ENCODE data around the gene ST6GAL1.

ST6GAL1 gene

DNA sequence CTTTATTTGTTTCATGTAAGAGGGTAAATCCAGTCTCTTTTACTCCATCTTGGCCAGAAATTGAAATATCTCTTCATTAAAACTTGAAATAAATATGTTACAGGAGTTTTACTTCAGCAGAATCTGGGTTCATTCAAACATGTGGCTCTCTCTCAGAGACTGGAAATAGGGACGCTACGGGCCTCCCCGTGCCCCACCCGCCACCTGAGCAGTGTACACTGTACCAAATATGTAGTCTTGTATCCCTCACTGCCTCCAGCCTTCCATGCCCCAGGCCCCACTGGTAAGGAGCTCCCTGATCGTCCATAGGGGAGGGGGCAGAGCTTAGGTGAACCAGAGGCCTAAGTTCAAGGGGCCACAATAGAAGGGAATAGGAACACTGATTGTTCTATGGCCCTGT is 172.9 kb downstream of the ST6GAL1 start:
- H3K4me1 ChIP-seq = no peaks in the 10 kb centered on the region
- H3K4me3 ChIP-seq (ENCODE audit: low read depth, low read length) = no peak overlapping the region
- TF ChIP-seq, protein P1, sequence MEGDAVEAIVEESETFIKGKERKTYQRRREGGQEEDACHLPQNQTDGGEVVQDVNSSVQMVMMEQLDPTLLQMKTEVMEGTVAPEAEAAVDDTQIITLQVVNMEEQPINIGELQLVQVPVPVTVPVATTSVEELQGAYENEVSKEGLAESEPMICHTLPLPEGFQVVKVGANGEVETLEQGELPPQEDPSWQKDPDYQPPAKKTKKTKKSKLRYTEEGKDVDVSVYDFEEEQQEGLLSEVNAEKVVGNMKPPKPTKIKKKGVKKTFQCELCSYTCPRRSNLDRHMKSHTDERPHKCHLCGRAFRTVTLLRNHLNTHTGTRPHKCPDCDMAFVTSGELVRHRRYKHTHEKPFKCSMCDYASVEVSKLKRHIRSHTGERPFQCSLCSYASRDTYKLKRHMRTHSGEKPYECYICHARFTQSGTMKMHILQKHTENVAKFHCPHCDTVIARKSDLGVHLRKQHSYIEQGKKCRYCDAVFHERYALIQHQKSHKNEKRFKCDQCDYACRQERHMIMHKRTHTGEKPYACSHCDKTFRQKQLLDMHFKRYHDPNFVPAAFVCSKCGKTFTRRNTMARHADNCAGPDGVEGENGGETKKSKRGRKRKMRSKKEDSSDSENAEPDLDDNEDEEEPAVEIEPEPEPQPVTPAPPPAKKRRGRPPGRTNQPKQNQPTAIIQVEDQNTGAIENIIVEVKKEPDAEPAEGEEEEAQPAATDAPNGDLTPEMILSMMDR (IDR thresholded peaks at IDR 0.05; ENCODE audit: low read depth, low read length) = no peak
- no peaks in the 10 kb centered on the region for H3K9me3 ChIP-seq
- no peaks in the 10 kb centered on the region for H3K36me3 ChIP-seq
- H3K27me3 ChIP-seq = no peaks in the 10 kb centered on the region
- no peak for DNase-seq

DNA sequence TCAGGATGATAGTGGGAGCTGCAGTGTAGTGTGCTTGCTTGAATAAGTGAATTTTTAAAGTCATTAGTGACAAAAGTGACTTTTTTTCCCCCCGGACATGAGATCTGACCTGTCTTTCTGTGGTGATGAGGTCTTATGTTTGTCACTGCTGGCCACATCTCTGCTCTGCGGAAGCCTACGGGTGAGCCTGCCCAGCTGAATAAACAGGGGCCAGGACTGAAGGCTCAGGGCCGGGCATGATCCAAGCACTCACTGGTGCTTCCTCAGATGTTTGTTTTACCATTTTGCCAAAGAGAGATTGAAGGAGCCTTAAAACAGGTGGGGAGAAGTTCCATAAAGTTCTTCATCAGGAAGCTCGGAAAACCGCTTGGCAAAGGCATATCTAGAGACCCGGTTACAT is 174.0 kb downstream of the ST6GAL1 start:
- no peaks in the 10 kb centered on the region for H3K36me3 ChIP-seq
- no peak overlapping the region for H3K4me3 ChIP-seq (ENCODE audit: low read depth, low read length)
- H3K4me1 ChIP-seq = no peaks in the 10 kb centered on the region
- DNase-seq = no peak
- no peaks in the 10 kb centered on the region for H3K9me3 ChIP-seq
- TF ChIP-seq, protein P1 (IDR thresholded peaks at IDR 0.05; ENCODE audit: low read depth, low read length) = no peak
- no peaks in the 10 kb centered on the region for H3K27me3 ChIP-seq

DNA sequence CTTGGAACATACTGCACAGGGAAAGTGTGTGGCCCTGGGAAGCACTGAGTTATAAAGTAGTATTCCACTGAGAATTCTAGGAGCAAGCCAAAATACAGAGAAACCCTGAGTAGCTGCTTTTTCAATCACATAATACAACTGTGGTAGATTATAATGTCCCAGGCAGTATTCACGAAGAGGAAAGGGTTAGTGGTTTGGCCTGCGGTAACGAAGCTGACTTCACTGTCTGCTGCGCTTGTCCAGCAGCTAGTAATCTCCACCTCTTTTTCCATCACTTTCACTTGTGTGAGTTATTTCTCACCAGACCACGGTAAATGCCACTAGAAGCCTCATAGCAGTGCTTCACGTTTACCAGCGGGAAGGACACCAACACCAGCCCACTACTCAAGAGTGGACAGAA is 174.6 kb downstream of the ST6GAL1 start:
- no peaks in the 10 kb centered on the region for H3K4me1 ChIP-seq
- no peak for DNase-seq
- TF ChIP-seq, protein P1 (IDR thresholded peaks at IDR 0.05; ENCODE audit: low read depth, low read length) = no peak
- no peaks in the 10 kb centered on the region for H3K9me3 ChIP-seq
- H3K27me3 ChIP-seq = no peaks in the 10 kb centered on the region
- H3K36me3 ChIP-seq = no peaks in the 10 kb centered on the region
- H3K4me3 ChIP-seq (ENCODE audit: low read depth, low read length) = no peak overlapping the region

DNA sequence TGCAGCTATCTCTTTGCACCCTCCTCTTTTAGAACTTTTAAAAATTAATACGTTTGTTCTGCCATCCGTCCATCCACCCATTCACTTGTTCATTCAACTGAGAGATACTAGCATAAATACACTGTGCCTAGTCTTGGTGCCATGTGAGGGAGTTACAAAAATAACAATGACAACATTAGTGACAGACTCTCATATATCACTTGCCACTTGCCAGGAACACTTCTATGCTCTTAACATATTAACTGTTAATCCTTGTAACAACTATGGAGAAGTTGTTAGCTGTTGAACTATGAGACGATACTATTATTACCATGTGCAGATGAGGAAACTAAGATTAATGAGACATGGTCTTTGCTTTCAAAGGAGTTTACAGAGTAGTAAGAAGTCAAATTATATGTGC is 175.4 kb downstream of the ST6GAL1 start:
- TF ChIP-seq, protein P1 (IDR thresholded peaks at IDR 0.05; ENCODE audit: low read depth, low read length) = no peak
- Histone ChIP-seq H3K36me3 (no peaks in the 10 kb centered on the region), H3K9me3 (no peaks in the 10 kb centered on the region), H3K4me1 (no peaks in the 10 kb centered on the region), H3K27me3 (no peaks in the 10 kb centered on the region), H3K4me3 (ENCODE audit: low read depth, low read length) (no peak overlapping the region)
- no peak for DNase-seq

DNA sequence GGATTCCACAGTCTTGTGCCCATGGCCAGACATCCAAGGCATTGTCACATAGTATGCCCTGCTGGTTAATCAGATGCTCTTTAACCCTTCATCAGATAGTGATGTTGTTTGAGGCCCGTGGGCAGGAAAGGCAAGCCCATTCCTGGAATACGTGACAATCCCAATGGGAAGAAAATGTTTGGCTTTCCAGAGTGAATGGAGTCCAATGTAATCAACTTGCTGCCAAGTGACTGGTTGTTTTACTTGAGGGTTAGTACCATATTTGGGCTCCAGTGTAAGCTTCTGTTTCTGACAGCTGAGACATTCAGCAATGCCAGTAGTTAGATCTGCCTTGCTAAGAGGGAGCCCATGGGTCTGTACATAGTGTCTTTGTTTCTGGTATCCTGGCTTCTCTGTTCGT is 177.7 kb downstream of the ST6GAL1 start:
- Histone ChIP-seq H3K4me1 (no peaks in the 10 kb centered on the region), H3K27me3 (no peaks in the 10 kb centered on the region), H3K9me3 (no peaks in the 10 kb centered on the region), H3K36me3 (no peaks in the 10 kb centered on the region), H3K4me3 (ENCODE audit: low read depth, low read length) (no peak overlapping the region)
- DNase-seq = no peak
- TF ChIP-seq, protein P1 (IDR thresholded peaks at IDR 0.05; ENCODE audit: low read depth, low read length) = no peak

DNA sequence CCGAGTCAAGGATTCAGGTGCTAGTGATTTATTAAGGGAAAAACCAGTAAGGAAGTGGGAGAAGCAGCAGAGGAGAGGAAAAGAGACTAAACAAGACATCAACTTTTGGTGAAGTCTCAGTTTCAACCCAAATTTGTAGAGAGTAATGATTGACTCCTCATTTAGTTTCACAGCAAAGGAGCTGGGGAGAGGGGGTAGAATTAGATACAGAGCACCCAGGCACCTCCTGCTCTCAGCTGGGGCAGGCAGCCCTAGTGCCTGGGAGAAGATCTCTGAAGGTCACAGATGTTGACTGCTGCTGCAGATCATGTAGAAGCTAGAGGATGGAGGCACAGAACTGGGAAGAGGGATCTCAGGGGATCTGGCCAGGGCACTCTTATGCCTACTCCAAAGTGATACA is 179.8 kb downstream of the ST6GAL1 start:
- H3K9me3 ChIP-seq = no peaks in the 10 kb centered on the region
- no peaks in the 10 kb centered on the region for H3K36me3 ChIP-seq
- no peak overlapping the region for H3K4me3 ChIP-seq (ENCODE audit: low read depth, low read length)
- TF ChIP-seq, protein P1 (IDR thresholded peaks at IDR 0.05; ENCODE audit: low read depth, low read length) = no peak
- DNase-seq = no peak
- no peaks in the 10 kb centered on the region for H3K27me3 ChIP-seq
- H3K4me1 ChIP-seq = no peaks in the 10 kb centered on the region

Measured in BE2C (cell line).